ENCODE measurements around the gene SMPX. TPM values are rescaled to one million over a fixed set of nuclear protein-coding genes. Genes with fewer than 3 reads are reported as not detected.

The SMPX gene
- total RNA-seq, 3 donors from 2014 or later: 0.65 to 11.8 TPM; not detected in 1

DNA sequence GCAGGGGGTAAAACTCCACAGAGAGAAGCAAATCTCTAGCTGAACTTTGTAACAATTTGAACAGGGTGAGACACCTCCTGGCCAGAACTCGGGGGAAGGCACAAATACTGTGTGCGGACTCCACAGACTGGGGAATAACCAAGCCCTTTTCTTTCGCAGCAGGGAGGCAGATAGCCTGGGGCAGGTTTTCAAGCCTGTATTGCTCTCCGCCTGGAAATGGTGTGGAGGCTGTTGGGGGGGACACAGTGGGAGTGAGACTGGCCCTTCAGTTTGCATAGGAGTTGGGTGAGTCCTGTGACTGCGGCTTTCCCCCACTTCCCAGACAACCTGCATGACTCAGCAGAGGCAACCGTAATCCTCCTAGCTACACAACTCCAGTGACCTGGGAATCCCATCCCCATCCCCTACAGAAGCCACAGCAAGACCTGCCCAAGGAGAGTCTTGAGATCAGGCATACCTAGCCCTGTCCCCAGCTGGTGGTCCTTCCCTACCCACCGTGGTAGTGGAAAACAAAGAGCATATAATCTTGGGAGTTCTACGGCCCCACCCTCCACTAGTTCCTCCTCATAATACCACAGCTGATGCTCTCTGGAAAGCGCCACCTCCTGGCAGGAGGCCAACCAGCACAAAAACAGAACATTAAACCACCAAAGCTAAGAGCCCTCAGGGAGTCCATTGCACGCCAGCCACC, 12.9 kb upstream of the SMPX start:
- H3K9me3 ChIP-seq: no peaks in the 10 kb centered on the region
- H3K36me3 ChIP-seq (ENCODE audit: low read depth): no peaks in the 10 kb centered on the region
- DNase-seq (no peak), ATAC-seq (no peak)
- no peaks in the 10 kb centered on the region for H3K4me1 ChIP-seq (ENCODE audit: low read depth)
- no peak for TF ChIP-seq CTCF (IDR thresholded peaks at IDR 0.05)
- no peak overlapping the region for H3K4me3 ChIP-seq
- intact Hi-C loops (cut with DNase I, micrococcal nuclease): no loop called here

DNA sequence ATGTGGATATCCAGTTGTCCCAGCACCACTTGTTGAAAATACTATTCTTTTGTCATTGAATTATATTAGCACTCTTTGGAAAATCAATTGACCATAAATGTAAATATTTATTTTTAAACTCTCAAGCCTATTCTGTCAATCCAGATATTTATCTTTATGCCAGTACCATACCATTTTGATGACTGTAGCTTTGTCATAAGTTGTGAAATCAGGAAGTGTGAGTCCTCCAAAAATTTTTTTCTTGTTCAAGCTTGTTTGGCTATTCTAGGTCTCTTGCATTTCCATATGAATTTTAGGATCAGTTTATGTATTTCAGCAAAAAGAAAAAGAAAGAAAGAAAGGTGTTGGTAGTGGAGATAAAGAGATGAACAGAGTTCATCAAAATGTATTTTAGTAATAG, 8.2 kb upstream of the SMPX start:
- no peak for ATAC-seq
- intact Hi-C loops (cut with DNase I, micrococcal nuclease): no loop called here

DNA sequence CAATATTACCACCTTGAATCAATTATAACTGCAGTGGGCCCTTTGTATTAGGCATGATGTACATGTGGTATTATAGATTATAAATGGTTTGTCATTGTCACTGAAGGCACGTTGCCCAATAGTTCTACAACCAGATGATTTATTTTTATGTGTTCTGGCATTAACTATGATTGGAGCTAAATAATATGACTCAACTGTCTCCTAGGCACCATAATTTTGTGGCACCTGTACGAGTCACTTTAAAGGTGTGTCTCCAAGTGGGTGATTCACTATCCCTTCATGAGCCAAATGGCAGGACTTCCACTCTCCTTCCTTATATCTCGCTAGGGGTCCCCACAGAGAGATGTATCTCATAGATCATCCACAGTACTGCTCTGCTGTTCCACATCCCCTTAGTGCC, 6.1 kb upstream of the SMPX start:
- ATAC-seq (no peak), DNase-seq (no peak)
- H3K36me3 ChIP-seq (ENCODE audit: low read depth): no peaks in the 10 kb centered on the region
- H3K4me1 ChIP-seq (ENCODE audit: low read depth): no peaks in the 10 kb centered on the region
- no peak overlapping the region for H3K4me3 ChIP-seq
- no peak for TF ChIP-seq CTCF (IDR thresholded peaks at IDR 0.05)
- no peaks in the 10 kb centered on the region for H3K9me3 ChIP-seq
- intact Hi-C loops (cut with DNase I, micrococcal nuclease): no loop called here

More for the DNA sequence above, 8.2 kb upstream of the SMPX start:
- H3K36me3 ChIP-seq (ENCODE audit: low read depth): no peaks in the 10 kb centered on the region
- no peaks in the 10 kb centered on the region for H3K9me3 ChIP-seq
- H3K4me1 ChIP-seq (ENCODE audit: low read depth): no peaks in the 10 kb centered on the region
- DNase-seq: no peak
- H3K4me3 ChIP-seq: no peak overlapping the region
- no peak for TF ChIP-seq CTCF (IDR thresholded peaks at IDR 0.05)

DNA sequence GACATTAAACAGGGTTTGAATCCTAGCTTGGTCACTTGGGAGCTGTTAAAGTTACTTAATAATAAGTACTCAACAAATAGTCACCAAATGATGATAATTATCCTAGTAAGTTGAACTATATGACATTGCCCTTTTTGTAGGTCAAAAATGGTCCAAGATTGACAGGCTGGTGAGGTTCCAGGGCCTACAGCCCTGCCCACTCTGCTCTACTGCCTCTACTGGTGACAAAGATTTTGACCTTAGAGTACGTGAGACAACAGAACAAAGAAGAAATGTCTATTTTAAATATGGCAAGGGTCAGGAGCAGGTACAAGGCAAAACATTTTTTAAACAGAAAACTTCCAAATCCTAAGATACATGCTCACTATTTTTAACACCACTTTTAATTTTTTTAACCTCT, 572 bp upstream of the SMPX start:
- ATAC-seq: no peak
- intact Hi-C loops (cut with DNase I, micrococcal nuclease): no loop called here
- TF ChIP-seq CTCF (IDR thresholded peaks at IDR 0.05): no peak
- no peak overlapping the region for H3K4me3 ChIP-seq
- H3K4me1 ChIP-seq (ENCODE audit: low read depth): no peaks in the 10 kb centered on the region
- DNase-seq: no peak
- no peaks in the 10 kb centered on the region for H3K9me3 ChIP-seq
- H3K36me3 ChIP-seq (ENCODE audit: low read depth): no peaks in the 10 kb centered on the region

GRCh38 chrX:21756785-21757529, 959 bp downstream of the SMPX start:
- intact Hi-C loops (cut with DNase I, micrococcal nuclease): no loop called here
- no peak for DNase-seq
- Histone ChIP-seq H3K9me3 (no peaks in the 10 kb centered on the region), H3K4me3 (no peak overlapping the region), H3K4me1 (ENCODE audit: low read depth) (no peaks in the 10 kb centered on the region), H3K36me3 (ENCODE audit: low read depth) (no peaks in the 10 kb centered on the region)
- ATAC-seq: no peak
- TF ChIP-seq CTCF (IDR thresholded peaks at IDR 0.05): no peak
